Measurements from ENCODE around the gene UBASH3B.

- TF ChIP-seq CTCF (conservative IDR thresholded peaks at IDR 0.05 in 1 of 2, IDR thresholded peaks at IDR 0.05 in 1 of 2; ENCODE audit: extremely low read depth in 1 of 2, insufficient read depth in 1 of 2, low read depth in 1 of 2, low read length in 2 of 2) (no peak), EZH2 (IDR thresholded peaks at IDR 0.05; ENCODE audit: borderline replicate concordance, low read length) (no peak)
Measured at GRCh38 chr11:122666743-122667142, 11.2 kb downstream of the UBASH3B start.
